Measurements from ENCODE around the gene PTPRM. TPM values are rescaled to one million over a fixed set of nuclear protein-coding genes. Genes with fewer than 3 reads are reported as not detected.

The PTPRM gene
- total RNA-seq, 1 donor from 2014 or later = 65.5 TPM

GRCh38 chr18:7577706-7578105 lies 10.6 kb downstream of the PTPRM start:
- DNase-seq (ENCODE audit: low read depth) = peak; percentile 50
- TF ChIP-seq, protein P1, sequence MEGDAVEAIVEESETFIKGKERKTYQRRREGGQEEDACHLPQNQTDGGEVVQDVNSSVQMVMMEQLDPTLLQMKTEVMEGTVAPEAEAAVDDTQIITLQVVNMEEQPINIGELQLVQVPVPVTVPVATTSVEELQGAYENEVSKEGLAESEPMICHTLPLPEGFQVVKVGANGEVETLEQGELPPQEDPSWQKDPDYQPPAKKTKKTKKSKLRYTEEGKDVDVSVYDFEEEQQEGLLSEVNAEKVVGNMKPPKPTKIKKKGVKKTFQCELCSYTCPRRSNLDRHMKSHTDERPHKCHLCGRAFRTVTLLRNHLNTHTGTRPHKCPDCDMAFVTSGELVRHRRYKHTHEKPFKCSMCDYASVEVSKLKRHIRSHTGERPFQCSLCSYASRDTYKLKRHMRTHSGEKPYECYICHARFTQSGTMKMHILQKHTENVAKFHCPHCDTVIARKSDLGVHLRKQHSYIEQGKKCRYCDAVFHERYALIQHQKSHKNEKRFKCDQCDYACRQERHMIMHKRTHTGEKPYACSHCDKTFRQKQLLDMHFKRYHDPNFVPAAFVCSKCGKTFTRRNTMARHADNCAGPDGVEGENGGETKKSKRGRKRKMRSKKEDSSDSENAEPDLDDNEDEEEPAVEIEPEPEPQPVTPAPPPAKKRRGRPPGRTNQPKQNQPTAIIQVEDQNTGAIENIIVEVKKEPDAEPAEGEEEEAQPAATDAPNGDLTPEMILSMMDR (IDR thresholded peaks at IDR 0.05; ENCODE audit: insufficient read depth, low read length, poor library complexity, severe bottlenecking) = no peak
- no peak overlapping the region for H3K4me3 ChIP-seq (ENCODE audit: low read depth, low read length)
- H3K27me3 ChIP-seq (ENCODE audit: control insufficient read depth, insufficient read depth, low read length) = no peaks in the 10 kb centered on the region
- H3K36me3 ChIP-seq (ENCODE audit: control insufficient read depth, insufficient read depth, low read length) = no peaks in the 10 kb centered on the region

- TF ChIP-seq, protein P1 (IDR thresholded peaks at IDR 0.05; ENCODE audit: insufficient read depth, low read length, poor library complexity, severe bottlenecking) = no peak
- no peak overlapping the region for H3K4me3 ChIP-seq (ENCODE audit: low read depth, low read length)
- H3K27me3 ChIP-seq (ENCODE audit: control insufficient read depth, insufficient read depth, low read length) = no peaks in the 10 kb centered on the region
- DNase-seq (ENCODE audit: low read depth) = no peak
- H3K36me3 ChIP-seq (ENCODE audit: control insufficient read depth, insufficient read depth, low read length) = no peaks in the 10 kb centered on the region
Observed at GRCh38 chr18:7579176-7579917, 12.2 kb downstream of the PTPRM start.

- DNase-seq (ENCODE audit: low read depth) = no peak
- Histone ChIP-seq H3K27me3 (ENCODE audit: control insufficient read depth, insufficient read depth, low read length) (no peaks in the 10 kb centered on the region), H3K36me3 (ENCODE audit: control insufficient read depth, insufficient read depth, low read length) (no peaks in the 10 kb centered on the region), H3K4me3 (ENCODE audit: low read depth, low read length) (no peak overlapping the region)
- TF ChIP-seq, protein P1 (IDR thresholded peaks at IDR 0.05; ENCODE audit: insufficient read depth, low read length, poor library complexity, severe bottlenecking) = no peak
Observed at GRCh38 chr18:7579918-7580542, 12.9 kb downstream of the PTPRM start.

- TF ChIP-seq, protein P1 (IDR thresholded peaks at IDR 0.05; ENCODE audit: insufficient read depth, low read length, poor library complexity, severe bottlenecking) = no peak
- DNase-seq (ENCODE audit: low read depth) = no peak
- H3K36me3 ChIP-seq (ENCODE audit: control insufficient read depth, insufficient read depth, low read length) = no peaks in the 10 kb centered on the region
- H3K4me3 ChIP-seq (ENCODE audit: low read depth, low read length) = no peak overlapping the region
- no peaks in the 10 kb centered on the region for H3K27me3 ChIP-seq (ENCODE audit: control insufficient read depth, insufficient read depth, low read length)
Observed at GRCh38 chr18:7584646-7585275, 17.6 kb downstream of the PTPRM start.

DNA sequence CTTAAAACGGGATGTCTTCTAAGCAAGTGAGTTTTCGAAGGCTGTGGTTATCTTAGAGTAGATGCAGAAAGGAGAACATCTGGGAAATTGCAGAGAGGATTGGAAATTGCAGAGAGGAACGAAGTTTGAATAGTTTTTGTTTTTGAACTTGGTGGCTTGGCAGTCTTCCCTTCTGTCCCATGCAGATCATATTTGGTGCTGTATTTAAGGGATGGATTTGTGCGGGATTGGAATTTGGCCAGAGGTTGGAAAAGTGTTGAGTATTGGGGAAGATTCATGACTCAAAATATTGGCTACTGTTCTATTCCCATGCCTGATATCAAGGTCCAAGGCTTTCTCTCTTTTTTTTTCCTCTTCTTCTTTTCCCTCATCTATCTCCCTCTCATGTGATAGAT lies 18.2 kb downstream of the PTPRM start:
- Histone ChIP-seq H3K36me3 (ENCODE audit: control insufficient read depth, insufficient read depth, low read length) (no peaks in the 10 kb centered on the region), H3K27me3 (ENCODE audit: control insufficient read depth, insufficient read depth, low read length) (no peaks in the 10 kb centered on the region), H3K4me3 (ENCODE audit: low read depth, low read length) (no peak overlapping the region)
- TF ChIP-seq, protein P1 (IDR thresholded peaks at IDR 0.05; ENCODE audit: insufficient read depth, low read length, poor library complexity, severe bottlenecking) = no peak
- no peak for DNase-seq (ENCODE audit: low read depth)
